Ureter (tissue), 1 donor: ENCODE measurements around the gene KRT3. TPM values are rescaled to one million over a fixed set of nuclear protein-coding genes. Genes with fewer than 3 reads are reported as not detected.

Experiments
- DNase-seq: peaks from one replicate; pipeline ENCODE4 v3.0.0-alpha.2; 2020; ENCODE audit warnings: low spot score
- total RNA-seq: library from RNA; stranded (reverse); gene quantifications from one replicate; pipeline ENCODE4 v1.2.4, GENCODE V29; 2023
- donor health status: DM: yes; HTN: yes; CAD: no.

Gene KRT3
- total RNA-seq = not detected

- no peak for DNase-seq
These were observed at the start of gene KRT3 for GRCh38 chr12:52795694-52796428. KRT3 (minus strand) TSS chr12:52796117; CDS start chr12:52796042, 75 bp downstream.

- DNase-seq = no peak
These were observed 48.5 kb upstream of the KRT3 start for GRCh38 chr12:52844386-52844785.

GRCh38 chr12:52839436-52840105, 43.7 kb upstream of the KRT3 start:
- no peak for DNase-seq

GRCh38 chr12:52838609-52839435, 42.9 kb upstream of the KRT3 start:
- DNase-seq = no peak

GRCh38 chr12:52837781-52838608, 42.1 kb upstream of the KRT3 start:
- no peak for DNase-seq

- DNase-seq = no peak
These were observed 41.5 kb upstream of the KRT3 start for GRCh38 chr12:52837413-52837741.

- DNase-seq = no peak
These were observed 40.8 kb upstream of the KRT3 start for GRCh38 chr12:52836491-52837412.

- DNase-seq = no peak
These were observed 40.1 kb upstream of the KRT3 start for GRCh38 chr12:52836042-52836466.

GRCh38 chr12:52835271-52836041, 39.5 kb upstream of the KRT3 start:
- DNase-seq = no peak

GRCh38 chr12:52834727-52835001, 38.7 kb upstream of the KRT3 start:
- DNase-seq = no peak

GRCh38 chr12:52833922-52834726, 38.2 kb upstream of the KRT3 start, which contains the start of gene KRT79:
KRT79 (minus strand) TSS chr12:52834311; CDS start chr12:52834260, 51 bp downstream.
- no peak for DNase-seq

GRCh38 chr12:52832985-52833905, 37.3 kb upstream of the KRT3 start:
- DNase-seq = no peak

- no peak for DNase-seq
These were observed 36.5 kb upstream of the KRT3 start for GRCh38 chr12:52832451-52832850.

- DNase-seq = no peak
These were observed 35.3 kb upstream of the KRT3 start for GRCh38 chr12:52831251-52831650.

- no peak for DNase-seq
These were observed 34.3 kb upstream of the KRT3 start for GRCh38 chr12:52829986-52830770.

GRCh38 chr12:52828591-52829021, 32.7 kb upstream of the KRT3 start:
- no peak for DNase-seq

GRCh38 chr12:52828156-52828555, 32.2 kb upstream of the KRT3 start:
- no peak for DNase-seq
